ENCODE results near the gene LSM2. TPM values are rescaled to one million over a fixed set of nuclear protein-coding genes. Genes with fewer than 3 reads are reported as not detected.
A peak's percentile ranks its signal among the peaks of the same experiment; 100 is the strongest.

The LSM2 gene
- total and polyA plus RNA-seq, 9 of the 15 experiments (the other 6 are each of a cell fraction or from before 2014, with no cell fraction given), result 154 to 407 (median 223) TPM

DNA sequence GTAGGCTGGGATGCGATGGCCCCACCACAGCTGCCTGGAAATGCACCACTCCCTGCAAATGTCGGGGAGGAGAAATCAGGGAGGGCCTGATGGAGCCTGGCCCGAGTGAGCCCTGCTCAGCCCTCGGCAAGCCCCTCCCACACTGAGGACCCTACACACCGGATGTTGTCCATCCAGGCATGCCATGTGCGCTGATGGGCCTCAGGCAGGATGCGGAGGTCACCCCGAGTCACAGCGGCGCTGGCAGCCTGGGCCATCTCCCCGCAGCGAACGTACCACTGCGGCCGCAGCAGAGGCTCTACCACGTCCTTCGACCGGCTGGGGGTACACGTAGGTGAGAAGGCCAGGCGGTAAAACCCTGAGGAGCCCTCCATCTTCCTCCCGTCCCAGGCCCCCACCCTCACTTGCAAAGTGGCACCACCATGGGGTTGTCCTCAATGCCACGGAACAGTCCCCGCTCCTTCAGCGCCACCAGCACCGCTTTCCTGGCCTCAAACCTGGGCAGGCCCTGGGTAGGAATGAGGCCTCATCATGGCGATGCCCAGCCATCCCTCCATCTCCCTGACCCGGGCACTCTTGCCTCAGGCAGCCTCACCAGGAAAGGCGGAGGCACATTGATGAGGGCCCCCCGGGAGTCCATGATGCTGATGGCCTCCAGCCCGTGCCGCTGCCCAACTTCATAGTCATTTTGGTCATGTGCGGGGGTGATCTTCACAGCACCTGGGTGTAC, 24.5 kb downstream of the LSM2 start (continued):
- TF ChIP-seq FOXP4 (CRISPR knock-in tag; IDR thresholded peaks at IDR 0.05; ENCODE audit: borderline replicate concordance) (peak; percentile 57; the same call in 1 of the 2 replicates), POLR2G (IDR thresholded peaks at IDR 0.05; ENCODE audit: low read depth, low read length) (peak; percentile 73), PHF8 (IDR thresholded peaks at IDR 0.05; ENCODE audit: borderline replicate concordance, low read length) (no peak), SP2 (IDR thresholded peaks at IDR 0.05; ENCODE audit: extremely low read depth, low read depth, low read length, poor library complexity, severe bottlenecking) (no peak), PTTG1 (tag; IDR thresholded peaks at IDR 0.05; ENCODE audit: low read depth) (no peak), HDAC3 (IDR thresholded peaks at IDR 0.05; ENCODE audit: borderline replicate concordance, partially characterized antibody) (no peak), KAT2B (IDR thresholded peaks at IDR 0.05; ENCODE audit: low read depth, low read length) (no peak), NR4A1 (CRISPR knock-in tag; IDR thresholded peaks at IDR 0.05) (no peak), NR4A1 (tag; IDR thresholded peaks at IDR 0.05) (no peak), ZBTB43 (CRISPR knock-in tag; IDR thresholded peaks at IDR 0.05) (no peak), FUS (optimal IDR thresholded peaks at IDR 0.05; ENCODE audit: low read depth, low read length) (no peak), ESRRB (CRISPR knock-in tag; IDR thresholded peaks at IDR 0.05; ENCODE audit: borderline replicate concordance) (no peak), POLR2AphosphoS2 (IDR thresholded peaks at IDR 0.05; ENCODE audit: low read length) (no peak), BCL6 (CRISPR knock-in tag; IDR thresholded peaks at IDR 0.05) (no peak), ARHGAP35 (IDR thresholded peaks at IDR 0.05; ENCODE audit: partially characterized antibody) (no peak), ZBTB26 (CRISPR knock-in tag; IDR thresholded peaks at IDR 0.05) (no peak), RFX1 (IDR thresholded peaks at IDR 0.05) (no peak)
- TF ChIP-seq, protein P1, sequence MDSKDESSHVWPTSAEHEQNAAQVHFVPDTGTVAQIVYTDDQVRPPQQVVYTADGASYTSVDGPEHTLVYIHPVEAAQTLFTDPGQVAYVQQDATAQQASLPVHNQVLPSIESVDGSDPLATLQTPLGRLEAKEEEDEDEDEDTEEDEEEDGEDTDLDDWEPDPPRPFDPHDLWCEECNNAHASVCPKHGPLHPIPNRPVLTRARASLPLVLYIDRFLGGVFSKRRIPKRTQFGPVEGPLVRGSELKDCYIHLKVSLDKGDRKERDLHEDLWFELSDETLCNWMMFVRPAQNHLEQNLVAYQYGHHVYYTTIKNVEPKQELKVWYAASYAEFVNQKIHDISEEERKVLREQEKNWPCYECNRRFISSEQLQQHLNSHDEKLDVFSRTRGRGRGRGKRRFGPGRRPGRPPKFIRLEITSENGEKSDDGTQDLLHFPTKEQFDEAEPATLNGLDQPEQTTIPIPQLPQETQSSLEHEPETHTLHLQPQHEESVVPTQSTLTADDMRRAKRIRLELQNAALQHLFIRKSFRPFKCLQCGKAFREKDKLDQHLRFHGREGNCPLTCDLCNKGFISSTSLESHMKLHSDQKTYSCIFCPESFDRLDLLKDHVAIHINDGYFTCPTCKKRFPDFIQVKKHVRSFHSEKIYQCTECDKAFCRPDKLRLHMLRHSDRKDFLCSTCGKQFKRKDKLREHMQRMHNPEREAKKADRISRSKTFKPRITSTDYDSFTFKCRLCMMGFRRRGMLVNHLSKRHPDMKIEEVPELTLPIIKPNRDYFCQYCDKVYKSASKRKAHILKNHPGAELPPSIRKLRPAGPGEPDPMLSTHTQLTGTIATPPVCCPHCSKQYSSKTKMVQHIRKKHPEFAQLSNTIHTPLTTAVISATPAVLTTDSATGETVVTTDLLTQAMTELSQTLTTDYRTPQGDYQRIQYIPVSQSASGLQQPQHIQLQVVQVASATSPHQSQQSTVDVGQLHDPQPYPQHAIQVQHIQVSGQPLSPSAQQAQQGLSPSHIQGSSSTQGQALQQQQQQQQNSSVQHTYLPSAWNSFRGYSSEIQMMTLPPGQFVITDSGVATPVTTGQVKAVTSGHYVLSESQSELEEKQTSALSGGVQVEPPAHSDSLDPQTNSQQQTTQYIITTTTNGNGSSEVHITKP (IDR thresholded peaks at IDR 0.05; ENCODE audit: partially characterized antibody), result no peak
